IMR-90 (cell line): Measurements from ENCODE around the gene ATG10. TPM values are rescaled to one million over a fixed set of nuclear protein-coding genes. Genes with fewer than 3 reads are reported as not detected.

Source experiments
- ATAC-seq: fragments of 200-7000 bp; cut with Tn5 transposase; 2 replicates; pipeline ENCODE4 v1.9.1; 2020; ENCODE audit warnings: low read depth, mild to moderate bottlenecking, moderate library complexity
- BruUV-seq: library from RNA; stranded (reverse); fragments of 400-500 nt; replicated peaks from 2 replicates; lab custom pipeline; 2021; lab: Mats Ljungman, UMichigan
- CTCF ChIA-PET: fragments of 300-600 bp; formaldehyde crosslinking; extraction: SDS; loops from one replicate; lab custom pipeline; 2021; ENCODE audit warnings: antibody characterized with exemption; lab: Yijun Ruan, JAX
- POLR2A ChIA-PET: fragments of 300-600 bp; sonication (Branson Sonifier 250); formaldehyde crosslinking; loops from one replicate; lab custom pipeline; 2022; ENCODE audit warnings: antibody characterized with exemption; ENCODE audit not compliant: unreplicated experiment; lab: Charles Lee
- DNase-seq: peaks from one replicate; pipeline ENCODE4 v3.0.0; 2013
- H2AFZ ChIP-seq: replicated peaks from 2 replicates; pipeline ENCODE3; 2013; ENCODE audit warnings: low read length, mild to moderate bottlenecking; ENCODE audit not compliant: poor library complexity
- H2AK5ac ChIP-seq: 2 replicates; pipeline ENCODE4 v1.6.1; 2013; ENCODE audit warnings: low read depth, low read length, inconsistent platforms
- H2AK9ac ChIP-seq: replicated peaks from 2 replicates; pipeline ENCODE3; 2013; ENCODE audit warnings: mild to moderate bottlenecking, low read depth, low read length, moderate library complexity; ENCODE audit not compliant: poor library complexity
- H2BK120ac ChIP-seq: 2 replicates; pipeline ENCODE4 v1.6.1; 2013; ENCODE audit warnings: low read depth, low read length, inconsistent platforms
- H2BK15ac ChIP-seq: 3 replicates; pipeline ENCODE4 v1.6.1; 2013; ENCODE audit warnings: low read depth, low read length, inconsistent platforms
- H2BK20ac ChIP-seq: 2 replicates; pipeline ENCODE4 v1.6.1; 2013; ENCODE audit warnings: low read depth, mild to moderate bottlenecking, inconsistent platforms, low read length, moderate library complexity
- H2BK5ac ChIP-seq: 2 replicates; pipeline ENCODE4 v1.6.1; 2013; ENCODE audit warnings: mild to moderate bottlenecking, low read depth, low read length, inconsistent platforms; ENCODE audit not compliant: poor library complexity, severe bottlenecking
- H3K14ac ChIP-seq: replicated peaks from 2 replicates; pipeline ENCODE4 v1.6.1; 2013; ENCODE audit warnings: low read depth, low read length, inconsistent platforms
- H3K18ac ChIP-seq: 2 replicates; pipeline ENCODE4 v1.6.1; 2013; ENCODE audit warnings: low read depth, low read length, control low read depth
- H3K23ac ChIP-seq: 2 replicates; pipeline ENCODE4 v1.6.1; 2013; ENCODE audit warnings: low read depth, low read length, inconsistent platforms
- H3K27ac ChIP-seq: 2 replicates; pipeline ENCODE4 v1.5.1; 2013; ENCODE audit warnings: mild to moderate bottlenecking, control low read depth, low read length; ENCODE audit not compliant: insufficient read depth
- H3K27me3 ChIP-seq: 2 replicates; pipeline ENCODE4 v1.6.1; 2013; ENCODE audit warnings: low read length; ENCODE audit not compliant: control insufficient read depth, insufficient read depth
- H3K36me3 ChIP-seq: 2 replicates; pipeline ENCODE4 v1.6.1; 2013; ENCODE audit warnings: low read length, mixed read lengths; ENCODE audit not compliant: control insufficient read depth, insufficient read depth
- H3K4ac ChIP-seq: 2 replicates; pipeline ENCODE4 v1.6.1; 2013; ENCODE audit warnings: low read depth, low read length, inconsistent platforms
- H3K4me1 ChIP-seq: 2 replicates; pipeline ENCODE4 v1.6.1; 2013; ENCODE audit warnings: low read length, mixed read lengths; ENCODE audit not compliant: control insufficient read depth, insufficient read depth
- H3K4me2 ChIP-seq: 2 replicates; pipeline ENCODE4 v1.6.1; 2013; ENCODE audit warnings: low read depth, mild to moderate bottlenecking, control low read depth, low read length, moderate library complexity
- H3K4me3 ChIP-seq: 2 replicates; pipeline ENCODE4 v1.5.1; 2013; ENCODE audit warnings: low read depth, mild to moderate bottlenecking, control low read depth, low read length, moderate library complexity; ENCODE audit not compliant: insufficient read depth
- H3K56ac ChIP-seq: 2 replicates; pipeline ENCODE4 v1.6.1; 2013; ENCODE audit warnings: low read length, inconsistent platforms; ENCODE audit not compliant: insufficient read depth; ENCODE audit errors: extremely low read depth
- H3K79me1 ChIP-seq, 2 experiments: 2 replicates each; pipeline ENCODE4 v1.6.1; 2013; ENCODE audit warnings: low read length in 2 of 2, inconsistent platforms in 1 of 2, low read depth in 1 of 2
- H3K9ac ChIP-seq: 2 replicates; pipeline ENCODE4 v1.6.1; 2013; ENCODE audit warnings: low read depth, low read length, control low read depth
- H3K9me1 ChIP-seq: 2 replicates; pipeline ENCODE4 v1.6.1; 2013; ENCODE audit warnings: low read length, inconsistent platforms; ENCODE audit not compliant: insufficient read depth
- H3K9me3 ChIP-seq: 2 replicates; pipeline ENCODE4 v1.6.1; 2013; ENCODE audit warnings: low read length; ENCODE audit not compliant: control insufficient read depth, insufficient read depth
- H4K20me1 ChIP-seq: 2 replicates; pipeline ENCODE4 v1.6.1; 2013; ENCODE audit warnings: low read length, inconsistent platforms; ENCODE audit not compliant: insufficient read depth
- H4K5ac ChIP-seq: 2 replicates; pipeline ENCODE4 v1.6.1; 2013; ENCODE audit warnings: mild to moderate bottlenecking, low read depth, low read length, control low read depth
- H4K8ac ChIP-seq, 2 experiments: 2 replicates each; pipeline ENCODE4 v1.6.1; 2013; ENCODE audit warnings: low read depth in 2 of 2, low read length in 2 of 2, control low read depth in 1 of 2, inconsistent platforms in 1 of 2
- H4K91ac ChIP-seq: 2 replicates; pipeline ENCODE4 v1.6.1; 2013; ENCODE audit warnings: low read depth, low read length, inconsistent platforms; ENCODE audit not compliant: insufficient read depth
- CEBPB ChIP-seq: IDR thresholded peaks from 2 replicates; pipeline ENCODE4 v1.6.1; 2012; ENCODE audit warnings: low read depth, low read length, improper control_type of control experiment
- ELK1 ChIP-seq: fragments of 150-350 bp; IDR thresholded peaks from 2 replicates; pipeline ENCODE4 v1.6.1; 2016; ENCODE audit warnings: low read depth, mild to moderate bottlenecking, low read length, moderate library complexity, borderline replicate concordance
- MAFK ChIP-seq: IDR thresholded peaks from 2 replicates; pipeline ENCODE4 v1.6.1; 2012; ENCODE audit warnings: low read depth, low read length, improper control_type of control experiment
- WGBS, 2 experiments: methylation state at CpG; one replicate each; pipeline versions ENCODE4 v1.1.5 to v1.1.7; 2013; ENCODE audit warnings: missing lambda C conversion rate in 2 of 2; ENCODE audit not compliant: insufficient read length in 1 of 2; ENCODE audit errors: extremely low coverage in 2 of 2; 5-methylcytosine and 5-hydroxymethylcytosine counted together
- dilution Hi-C: fragments of 300-500 bp; cut with HindIII; formaldehyde crosslinking; loops from one replicate; pipeline ENCODE4 v1.14.3; 2018; ENCODE audit warnings: low sequenced_read_pairs; ENCODE audit not compliant: unreplicated experiment
- in situ Hi-C: fragments of 300-500 bp; cut with MboI; formaldehyde crosslinking; loops from 3 replicates; pipeline ENCODE4 v1.14.3; 2019; ENCODE audit warnings: low sequenced_read_pairs, inconsistent platforms, mixed read lengths
- intact Hi-C: fragments of 100-400 bp; cut with micrococcal nuclease; formaldehyde crosslinking; loops from 2 replicates; pipeline ENCODE4 v1.10.0; 2022
- polyA plus RNA-seq, 3 experiments: library from polyadenylated mRNA; depleted of rRNA; stranded (reverse); fragments of >200 nt; gene quantifications; 2 replicates each; pipeline ENCODE4 v1.2.3, GENCODE V29; 2012; ENCODE audit warnings: low replicate concordance in 1 of 3
- total RNA-seq: library from RNA; depleted of rRNA; stranded (reverse); fragments of >200 nt; gene quantifications from 2 replicates; pipeline ENCODE4 v1.2.3, GENCODE V29; 2012

The ATG10 gene
- total and polyA plus RNA-seq, 2 of the 4 experiments (the other 2 are of a cell fraction): 3.4 to 8.1 TPM

- no peaks in the 10 kb centered on the region for H3K27me3 ChIP-seq
- no peak overlapping the region for H4K8ac ChIP-seq
- no CpG with 5 or more reads among the region's 1 CpG for WGBS, 2 experiments
- no peaks in the 10 kb centered on the region for H3K4me1 ChIP-seq
- H3K56ac ChIP-seq: no peak overlapping the region
- H3K4ac ChIP-seq: no peak overlapping the region
- no peak overlapping the region for H3K23ac ChIP-seq
- in situ Hi-C loops (no loop called here), intact Hi-C loops (no loop called here), dilution Hi-C loops (no loop called here)
- TF ChIP-seq CEBPB (no peak), ELK1 (no peak), MAFK (peak; percentile 95)
- H4K5ac ChIP-seq: no peak overlapping the region
- no peaks in the 10 kb centered on the region for H3K79me1 ChIP-seq
- H3K9me3 ChIP-seq: no peaks in the 10 kb centered on the region
- H4K91ac ChIP-seq: no peak overlapping the region
- H2BK5ac ChIP-seq: no peak overlapping the region
- H2BK20ac ChIP-seq: no peak overlapping the region
- no peaks in the 10 kb centered on the region for H4K20me1 ChIP-seq
- H3K9ac ChIP-seq: no peak overlapping the region
- BruUV-seq: no TSS peak
- H3K27ac ChIP-seq: no peak overlapping the region
- DNase-seq: no peak
- H2BK15ac ChIP-seq: no peak overlapping the region
- H3K4me3 ChIP-seq: no peak overlapping the region
- H3K18ac ChIP-seq: no peak overlapping the region
- ChIA-PET CTCF (no interaction called here), POLR2A (no interaction called here)
- H2AFZ ChIP-seq: no peak overlapping the region
- H2AK5ac ChIP-seq: no peak overlapping the region
- no peaks in the 10 kb centered on the region for H3K9me1 ChIP-seq
- no peaks in the 10 kb centered on the region for H3K36me3 ChIP-seq
- no peak overlapping the region for H2AK9ac ChIP-seq
- no peak overlapping the region for H3K14ac ChIP-seq
- no peak for ATAC-seq
- H2BK120ac ChIP-seq: no peak overlapping the region
- no peak overlapping the region for H3K4me2 ChIP-seq
Observed at GRCh38 chr5:82115858-82116257, 144.0 kb downstream of the ATG10 start.
